A673 (cell line): ENCODE data around the gene BCR. TPM values are rescaled to one million over a fixed set of nuclear protein-coding genes. Genes with fewer than 3 reads are reported as not detected.

Experiments
- BruUV-seq: library from RNA; stranded (reverse); fragments of 400-500 nt; replicated peaks from 2 replicates; lab custom pipeline; 2021; lab: Mats Ljungman, UMichigan
- CTCF ChIA-PET: fragments of 300-600 bp; sonication (Branson Sonifier 250); formaldehyde crosslinking; loops from one replicate; lab custom pipeline; 2022; ENCODE audit warnings: antibody characterized with exemption; lab: Charles Lee
- POLR2A ChIA-PET: fragments of 300-600 bp; sonication (Branson Sonifier 250); formaldehyde crosslinking; loops from one replicate; lab custom pipeline; 2022; ENCODE audit warnings: antibody characterized with exemption; ENCODE audit not compliant: low non-redundant PET; lab: Charles Lee
- DNase-seq: peaks from one replicate; pipeline ENCODE4 v3.0.0-alpha.2; 2015; ENCODE audit warnings: low spot score
- H3K27ac ChIP-seq: fragments of 200-600 bp; sonication (generic); 2 replicates; pipeline ENCODE4 v1.5.1; 2016; ENCODE audit warnings: mixed run types, low read depth, mild to moderate bottlenecking, mixed read lengths, antibody characterized with exemption, low read length; ENCODE audit not compliant: poor library complexity, severe bottlenecking
- H3K27me3 ChIP-seq: fragments of 200-600 bp; sonication (generic); replicated peaks from 2 replicates; pipeline ENCODE4 v1.6.1; 2017; ENCODE audit warnings: mixed run types, low read depth, mild to moderate bottlenecking, mixed read lengths, antibody characterized with exemption, low read length; ENCODE audit not compliant: insufficient read depth, poor library complexity
- H3K36me3 ChIP-seq: fragments of 200-600 bp; sonication (generic); 2 replicates; pipeline ENCODE4 v1.6.1; 2016; ENCODE audit warnings: mixed run types, mild to moderate bottlenecking, mixed read lengths, antibody characterized with exemption, low read length; ENCODE audit not compliant: insufficient read depth, poor library complexity, severe bottlenecking
- H3K4me1 ChIP-seq: fragments of 200-600 bp; sonication (generic); 2 replicates; pipeline ENCODE4 v1.6.1; 2017; ENCODE audit warnings: mixed run types, mild to moderate bottlenecking, mixed read lengths, antibody characterized with exemption, low read length; ENCODE audit not compliant: insufficient read depth, poor library complexity, severe bottlenecking
- H3K4me3 ChIP-seq: fragments of 200-600 bp; sonication (generic); 2 replicates; pipeline ENCODE4 v1.5.1; 2016; ENCODE audit warnings: low read depth, mixed run types, mild to moderate bottlenecking, mixed read lengths, low read length; ENCODE audit not compliant: poor library complexity, severe bottlenecking
- H3K9me3 ChIP-seq: fragments of 200-600 bp; sonication (generic); 2 replicates; pipeline ENCODE4 v1.6.1; 2016; ENCODE audit warnings: mixed run types, low read depth, mild to moderate bottlenecking, mixed read lengths, antibody characterized with exemption, low read length; ENCODE audit not compliant: poor library complexity, severe bottlenecking
- CTCF ChIP-seq: fragments of 300-800, 200-600 bp; sonication (generic); conservative IDR thresholded peaks from 2 replicates; pipeline ENCODE4 v1.5.1; 2017; ENCODE audit warnings: low read depth, mild to moderate bottlenecking, antibody characterized with exemption, low read length, moderate library complexity, mixed read lengths
- EZH2 ChIP-seq: fragments of 200-600 bp; sonication (generic); IDR thresholded peaks from 2 replicates; pipeline ENCODE4 v1.6.1; 2017; ENCODE audit warnings: borderline replicate concordance, low read depth, mild to moderate bottlenecking, mixed read lengths, antibody characterized with exemption, low read length; ENCODE audit not compliant: poor library complexity, severe bottlenecking
- intact Hi-C: fragments of 100-400 bp; cut with micrococcal nuclease; formaldehyde crosslinking; loops from one replicate; pipeline ENCODE4 v1.10.0; 2022; ENCODE audit not compliant: unreplicated experiment
- total RNA-seq: library from RNA; stranded (reverse); gene quantifications from 2 replicates; pipeline ENCODE4 v1.2.3, GENCODE V29; 2021

BCR gene
- total RNA-seq, 1 experiment from 2014 or later: 63.1 TPM

- no peaks in the 10 kb centered on the region for H3K36me3 ChIP-seq
- peak within 1 kb of the TSS; percentile 52 for H3K4me3 ChIP-seq
- no peaks in the 10 kb centered on the region for H3K9me3 ChIP-seq
- no peak within 1 kb of the TSS for H3K27ac ChIP-seq
- CTCF ChIA-PET: interaction anchor here (0.6 to 1.4 kb wide), 5 partner anchors 29 to 1008 kb away, joined by 3 to 7 read pairs (median 4); no protein-coding TSS in a partner anchor
- DNase-seq: peak; percentile 99
- intact Hi-C loops: no loop called here
- no peak for TF ChIP-seq CTCF
- POLR2A ChIA-PET: no interaction called here
- H3K4me1 ChIP-seq: peaks cover 4% of the 10 kb centered on the region
- BruUV-seq: no TSS peak
- H3K27me3 ChIP-seq: no peaks in the 10 kb centered on the region
Observed at GRCh38 chr22:23144932-23145877, 35.1 kb upstream of the BCR start, which contains the start of gene RAB36. RAB36 (plus strand) TSS chr22:23145477; CDS start chr22:23146617, 1,140 bp downstream.

DNA sequence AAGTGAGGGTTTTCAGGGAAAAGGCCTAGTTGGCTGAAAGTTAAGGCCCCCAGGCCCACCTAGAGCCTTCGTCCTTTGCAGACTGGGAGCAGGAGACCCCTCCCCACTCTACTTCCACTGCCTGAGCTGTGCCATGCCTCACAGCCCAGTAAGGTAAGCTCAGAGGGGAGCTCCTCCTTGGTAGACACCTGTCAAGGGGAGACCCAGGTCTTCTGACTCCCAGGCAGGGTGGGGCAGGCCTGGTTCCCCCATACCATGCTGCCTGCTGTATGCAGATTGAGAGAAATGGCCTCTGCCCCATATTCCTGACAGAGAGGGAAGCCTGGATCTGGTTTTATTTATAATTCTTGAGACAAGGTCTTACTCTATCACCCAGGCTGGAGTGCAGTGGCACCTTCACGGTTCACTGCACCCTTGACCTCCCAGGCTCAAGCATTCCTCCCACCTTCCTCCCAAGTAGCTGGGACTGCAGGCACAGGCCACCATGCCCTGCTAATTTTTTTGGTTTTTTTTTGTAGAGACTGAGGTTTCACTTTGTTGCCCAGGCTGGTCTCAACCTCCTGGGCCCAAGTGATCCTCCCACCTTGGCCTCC, 34.3 kb upstream of the BCR start:
- no peak for TF ChIP-seq EZH2
- no peak for TF ChIP-seq CTCF
- BruUV-seq: no TSS peak
- POLR2A ChIA-PET: no interaction called here
- no peak for DNase-seq
- intact Hi-C loops: no loop called here
- Histone ChIP-seq H3K9me3 (no peaks in the 10 kb centered on the region), H3K36me3 (no peaks in the 10 kb centered on the region), H3K4me1 (peaks cover 4% of the 10 kb centered on the region), H3K4me3 (peak overlapping the region; percentile 52), H3K27me3 (no peaks in the 10 kb centered on the region), H3K27ac (no peak overlapping the region)
- CTCF ChIA-PET: interaction anchor here (1.1 to 1.4 kb wide), 2 partner anchors 33 to 136 kb away, joined by 3 to 7 read pairs; no protein-coding TSS in a partner anchor

DNA sequence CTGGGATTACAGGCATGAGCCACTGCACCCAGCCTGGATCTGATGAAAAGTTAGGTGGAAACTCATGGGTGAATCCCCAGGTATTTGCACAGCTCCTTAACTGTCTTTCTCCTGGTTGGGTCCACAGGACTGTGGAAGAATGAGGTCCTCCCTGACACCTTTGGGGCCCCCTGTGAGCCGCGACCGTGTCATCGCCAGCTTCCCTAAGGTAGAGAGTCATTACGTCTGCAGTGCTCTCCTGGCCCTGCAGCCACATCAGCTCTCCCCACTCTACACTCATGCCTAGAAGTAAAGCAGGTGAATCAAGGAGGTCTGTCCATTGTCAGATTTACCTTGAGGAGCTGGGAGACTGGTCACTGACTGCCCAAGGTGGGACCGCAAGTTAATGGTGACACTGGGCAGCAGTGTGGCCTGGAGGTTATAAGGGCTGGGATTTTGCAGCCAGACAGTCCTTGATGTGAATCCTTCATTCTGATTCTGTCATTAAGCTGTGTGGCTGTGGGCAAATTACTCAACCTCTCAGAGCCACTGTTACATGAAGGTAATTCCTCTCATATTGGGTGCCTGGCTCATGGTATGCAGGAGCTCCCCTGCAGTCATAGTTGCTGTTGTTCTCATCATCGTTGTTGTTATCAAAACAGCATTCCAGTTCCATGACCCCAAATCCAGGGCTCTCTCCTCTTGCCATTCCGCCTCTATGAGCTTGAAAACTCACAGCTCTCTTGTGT, 33.7 kb upstream of the BCR start:
- Histone ChIP-seq H3K4me3 (no peak overlapping the region), H3K36me3 (no peaks in the 10 kb centered on the region), H3K9me3 (no peaks in the 10 kb centered on the region), H3K4me1 (peaks cover 4% of the 10 kb centered on the region), H3K27me3 (no peaks in the 10 kb centered on the region), H3K27ac (no peak overlapping the region)
- TSS peak; percentile 28 for BruUV-seq
- intact Hi-C loops: no loop called here
- no peak for DNase-seq
- TF ChIP-seq EZH2: no peak
- TF ChIP-seq CTCF: no peak
- POLR2A ChIA-PET: no interaction called here
- CTCF ChIA-PET: interaction anchor here (0.7 to 2.1 kb wide), 3 partner anchors 32 to 135 kb away, joined by 3 to 5 read pairs (median 3); no protein-coding TSS in a partner anchor
